ENCODE data around the gene APOA4.

APOA4 gene

DNA sequence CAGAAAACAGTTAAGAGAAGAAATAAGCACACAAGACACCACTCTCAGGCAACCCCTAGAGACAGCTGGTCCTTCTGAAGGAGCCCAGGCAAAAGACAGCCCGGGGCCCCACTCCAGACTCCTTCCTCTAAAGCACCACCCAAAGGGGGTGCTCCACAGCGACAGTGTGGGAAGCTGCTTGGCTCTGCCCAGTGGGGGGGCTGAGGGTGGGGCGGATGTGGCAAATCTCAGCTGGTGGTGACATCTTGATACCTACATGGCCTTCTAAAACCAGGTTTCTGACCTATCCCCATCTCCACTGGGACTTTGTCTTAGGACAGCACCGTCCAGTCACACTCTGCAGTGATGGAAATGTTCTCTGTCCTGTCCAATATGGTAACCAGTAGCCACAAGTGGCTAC, 24.5 kb upstream of the APOA4 start:
- Histone ChIP-seq H3K27ac (no peak overlapping the region), H3K36me3 (peaks cover 49% of the 10 kb centered on the region), H3K4me3 (ENCODE audit: low read depth, low read length) (no peak overlapping the region), H3K27me3 (ENCODE audit: insufficient read depth, low read depth, severe bottlenecking) (no peaks in the 10 kb centered on the region), H3K9me3 (ENCODE audit: severe bottlenecking) (no peaks in the 10 kb centered on the region)
- TF ChIP-seq, protein P1, sequence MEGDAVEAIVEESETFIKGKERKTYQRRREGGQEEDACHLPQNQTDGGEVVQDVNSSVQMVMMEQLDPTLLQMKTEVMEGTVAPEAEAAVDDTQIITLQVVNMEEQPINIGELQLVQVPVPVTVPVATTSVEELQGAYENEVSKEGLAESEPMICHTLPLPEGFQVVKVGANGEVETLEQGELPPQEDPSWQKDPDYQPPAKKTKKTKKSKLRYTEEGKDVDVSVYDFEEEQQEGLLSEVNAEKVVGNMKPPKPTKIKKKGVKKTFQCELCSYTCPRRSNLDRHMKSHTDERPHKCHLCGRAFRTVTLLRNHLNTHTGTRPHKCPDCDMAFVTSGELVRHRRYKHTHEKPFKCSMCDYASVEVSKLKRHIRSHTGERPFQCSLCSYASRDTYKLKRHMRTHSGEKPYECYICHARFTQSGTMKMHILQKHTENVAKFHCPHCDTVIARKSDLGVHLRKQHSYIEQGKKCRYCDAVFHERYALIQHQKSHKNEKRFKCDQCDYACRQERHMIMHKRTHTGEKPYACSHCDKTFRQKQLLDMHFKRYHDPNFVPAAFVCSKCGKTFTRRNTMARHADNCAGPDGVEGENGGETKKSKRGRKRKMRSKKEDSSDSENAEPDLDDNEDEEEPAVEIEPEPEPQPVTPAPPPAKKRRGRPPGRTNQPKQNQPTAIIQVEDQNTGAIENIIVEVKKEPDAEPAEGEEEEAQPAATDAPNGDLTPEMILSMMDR (IDR thresholded peaks at IDR 0.05; ENCODE audit: low read depth, low read length), result no peak
- no peak for DNase-seq

- DNase-seq, result no peak
- peaks cover 47% of the 10 kb centered on the region for H3K36me3 ChIP-seq
- no peaks in the 10 kb centered on the region for H3K9me3 ChIP-seq (ENCODE audit: severe bottlenecking)
- no peak overlapping the region for H3K27ac ChIP-seq
- TF ChIP-seq, protein P1 (IDR thresholded peaks at IDR 0.05; ENCODE audit: low read depth, low read length), result no peak
- no peak overlapping the region for H3K4me3 ChIP-seq (ENCODE audit: low read depth, low read length)
- H3K27me3 ChIP-seq (ENCODE audit: insufficient read depth, low read depth, severe bottlenecking), result no peaks in the 10 kb centered on the region
Measured at GRCh38 chr11:116844722-116845121, 21.6 kb upstream of the APOA4 start.

DNA sequence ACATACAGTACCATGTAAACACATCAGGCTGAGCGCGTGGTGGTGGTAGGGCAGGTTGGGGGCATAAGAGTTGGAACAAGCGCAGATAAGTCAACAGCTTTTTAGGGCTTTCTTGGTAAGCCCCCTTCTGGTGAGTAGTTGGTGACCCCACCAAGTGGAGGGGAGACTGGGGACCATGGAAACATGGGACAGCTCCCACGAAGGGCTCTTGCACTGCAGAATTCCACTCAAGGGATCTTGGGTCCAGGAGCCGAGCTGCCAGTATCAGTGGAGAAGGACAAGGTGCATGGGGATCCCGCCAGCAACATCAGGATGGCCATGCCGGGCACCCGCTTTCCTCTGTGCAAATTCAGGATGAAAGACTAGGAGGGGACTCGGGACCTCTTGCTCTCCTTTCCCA, 20.6 kb upstream of the APOA4 start:
- TF ChIP-seq, protein P1 (IDR thresholded peaks at IDR 0.05; ENCODE audit: low read depth, low read length), result no peak
- H3K36me3 ChIP-seq, result peaks cover 41% of the 10 kb centered on the region
- no peak overlapping the region for H3K27ac ChIP-seq
- H3K4me3 ChIP-seq (ENCODE audit: low read depth, low read length), result no peak overlapping the region
- no peaks in the 10 kb centered on the region for H3K9me3 ChIP-seq (ENCODE audit: severe bottlenecking)
- H3K27me3 ChIP-seq (ENCODE audit: insufficient read depth, low read depth, severe bottlenecking), result no peaks in the 10 kb centered on the region
- no peak for DNase-seq

- TF ChIP-seq, protein P1 (IDR thresholded peaks at IDR 0.05; ENCODE audit: low read depth, low read length), result no peak
Measured at GRCh38 chr11:116842909-116843308, 19.8 kb upstream of the APOA4 start.

DNA sequence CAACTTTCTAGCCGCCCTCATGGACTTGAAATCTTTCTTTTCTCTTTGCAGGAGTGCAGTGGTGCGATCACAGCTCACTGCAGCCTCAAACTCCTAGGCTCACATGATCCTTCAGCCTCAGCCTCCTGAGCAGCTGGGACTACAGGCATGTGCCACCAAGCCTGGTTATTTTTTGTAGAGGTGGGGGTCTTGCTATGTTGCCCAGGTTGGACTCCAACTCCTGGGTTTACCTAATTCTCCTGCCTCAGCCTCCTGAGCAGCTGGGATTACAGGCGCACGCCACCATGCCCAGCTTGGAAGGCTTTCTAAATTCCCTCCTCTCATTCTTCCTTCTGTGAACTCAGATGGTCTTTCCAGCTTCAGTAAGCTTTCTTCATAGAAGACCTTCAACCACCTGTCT, 19.0 kb upstream of the APOA4 start:
- DNase-seq, result no peak
- no peak overlapping the region for H3K27ac ChIP-seq
- TF ChIP-seq, protein P1 (IDR thresholded peaks at IDR 0.05; ENCODE audit: low read depth, low read length), result no peak
- H3K36me3 ChIP-seq, result peaks cover 27% of the 10 kb centered on the region
- H3K27me3 ChIP-seq (ENCODE audit: insufficient read depth, low read depth, severe bottlenecking), result no peaks in the 10 kb centered on the region
- no peak overlapping the region for H3K4me3 ChIP-seq (ENCODE audit: low read depth, low read length)
- no peaks in the 10 kb centered on the region for H3K9me3 ChIP-seq (ENCODE audit: severe bottlenecking)

More at GRCh38 chr11:116842909-116843308, 19.8 kb upstream of the APOA4 start:
- Histone ChIP-seq H3K27me3 (ENCODE audit: insufficient read depth, low read depth, severe bottlenecking) (no peaks in the 10 kb centered on the region), H3K27ac (no peak overlapping the region), H3K9me3 (ENCODE audit: severe bottlenecking) (no peaks in the 10 kb centered on the region), H3K4me3 (ENCODE audit: low read depth, low read length) (no peak overlapping the region), H3K36me3 (peaks cover 35% of the 10 kb centered on the region)
- no peak for DNase-seq

DNA sequence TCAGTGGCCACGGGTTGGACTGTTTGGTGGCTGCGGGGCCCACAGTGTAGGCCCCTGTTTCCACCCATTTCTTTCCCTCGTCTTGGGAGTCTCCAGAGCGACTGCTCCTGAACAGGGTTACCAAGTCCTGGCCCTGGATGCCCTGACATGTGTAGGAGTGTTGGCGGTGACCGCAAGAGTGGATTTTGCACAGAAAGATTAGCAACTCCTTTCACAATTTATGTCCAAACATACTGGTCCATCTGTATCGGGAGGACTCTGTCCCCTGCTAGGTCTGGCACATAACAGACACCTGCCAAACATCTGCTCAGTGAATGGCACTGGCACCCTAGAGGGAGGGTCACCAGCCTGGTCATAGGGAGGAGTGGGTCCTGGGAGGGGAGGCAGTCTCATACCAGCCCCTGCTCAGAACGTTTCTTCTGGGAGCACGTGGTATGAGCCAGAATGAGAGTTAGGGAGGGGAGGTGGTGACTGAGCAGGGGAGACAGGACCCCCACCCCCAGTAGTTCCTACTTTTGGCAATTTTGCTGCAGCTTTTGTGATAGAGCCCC, 17.7 kb upstream of the APOA4 start:
- DNase-seq, result no peak

More for the DNA sequence above, 17.7 kb upstream of the APOA4 start:
- Histone ChIP-seq H3K9me3 (ENCODE audit: severe bottlenecking) (no peaks in the 10 kb centered on the region), H3K27ac (no peak overlapping the region), H3K36me3 (peaks cover 14% of the 10 kb centered on the region), H3K4me3 (ENCODE audit: low read depth, low read length) (no peak overlapping the region), H3K27me3 (ENCODE audit: insufficient read depth, low read depth, severe bottlenecking) (no peaks in the 10 kb centered on the region)
- TF ChIP-seq, protein P1 (IDR thresholded peaks at IDR 0.05; ENCODE audit: low read depth, low read length), result no peak
